Natural killer cell treated with Interleukin-12 subunit alpha and Interleukin-12 subunit beta and Interleukin-15 and Interleukin-18, amount 100 ng/mL, for 72 hours (primary cell): ENCODE data around the gene RBFOX2. TPM values are rescaled to one million over a fixed set of nuclear protein-coding genes. Genes with fewer than 3 reads are reported as not detected.
"Not testable (repeated sequence)": the region's sequence is repeated elsewhere in the genome, so short reads cannot be mapped to it uniquely, and the experiment has no call there.

Experiments used
- ATAC-seq, 2 donors: fragments of 150-1000 bp; cut with Tn5 transposase in 1 of 2; sonication (Bioruptor Pico), chemical (Tn5 transposase) in 1 of 2; 2 replicates each; pipeline ENCODE4 v1.10.0; 2021
- DNase-seq: peaks from one replicate; pipeline ENCODE4 v3.0.0; 2022; ENCODE audit warnings: low spot score
- H3K27ac Mint-ChIP-seq, 2 donors: 1 replicate in 1 of 2; 2 replicates in 1 of 2; pipeline ENCODE4 v1.8.0; 2022; ENCODE audit warnings: mixed read lengths in 2 of 2, mild to moderate bottlenecking in 1 of 2, moderate library complexity in 1 of 2
- H3K27me3 Mint-ChIP-seq, 2 donors: 1 replicate in 1 of 2; 2 replicates in 1 of 2; pipeline ENCODE4 v1.8.0; 2022; ENCODE audit warnings: mixed read lengths in 2 of 2
- H3K36me3 Mint-ChIP-seq: one replicate; pipeline ENCODE4 v1.8.0; 2022; ENCODE audit warnings: mixed read lengths
- H3K4me1 Mint-ChIP-seq, 2 donors: 1 replicate in 1 of 2; 2 replicates in 1 of 2; pipeline ENCODE4 v1.8.0; 2022; ENCODE audit warnings: low read depth in 2 of 2, mixed read lengths in 2 of 2, mild to moderate bottlenecking in 1 of 2
- H3K4me3 Mint-ChIP-seq: one replicate; pipeline ENCODE4 v1.8.0; 2022; ENCODE audit warnings: mixed read lengths
- H3K9me3 Mint-ChIP-seq: 2 replicates; pipeline ENCODE4 v1.8.0; 2022; ENCODE audit warnings: mixed read lengths
- total RNA-seq, 2 donors: library from RNA; stranded (reverse); gene quantifications; one replicate each; pipeline ENCODE4 v1.2.3, GENCODE V29; 2022

The RBFOX2 gene
- total RNA-seq, 2 donors from 2014 or later, result 0.71 to 1.8 TPM

GRCh38 chr22:35739931-35740380, 288.7 kb downstream of the RBFOX2 start:
- H3K27ac Mint-ChIP-seq, result peak overlapping the region in 1 of 2 donors; percentile 17

DNA sequence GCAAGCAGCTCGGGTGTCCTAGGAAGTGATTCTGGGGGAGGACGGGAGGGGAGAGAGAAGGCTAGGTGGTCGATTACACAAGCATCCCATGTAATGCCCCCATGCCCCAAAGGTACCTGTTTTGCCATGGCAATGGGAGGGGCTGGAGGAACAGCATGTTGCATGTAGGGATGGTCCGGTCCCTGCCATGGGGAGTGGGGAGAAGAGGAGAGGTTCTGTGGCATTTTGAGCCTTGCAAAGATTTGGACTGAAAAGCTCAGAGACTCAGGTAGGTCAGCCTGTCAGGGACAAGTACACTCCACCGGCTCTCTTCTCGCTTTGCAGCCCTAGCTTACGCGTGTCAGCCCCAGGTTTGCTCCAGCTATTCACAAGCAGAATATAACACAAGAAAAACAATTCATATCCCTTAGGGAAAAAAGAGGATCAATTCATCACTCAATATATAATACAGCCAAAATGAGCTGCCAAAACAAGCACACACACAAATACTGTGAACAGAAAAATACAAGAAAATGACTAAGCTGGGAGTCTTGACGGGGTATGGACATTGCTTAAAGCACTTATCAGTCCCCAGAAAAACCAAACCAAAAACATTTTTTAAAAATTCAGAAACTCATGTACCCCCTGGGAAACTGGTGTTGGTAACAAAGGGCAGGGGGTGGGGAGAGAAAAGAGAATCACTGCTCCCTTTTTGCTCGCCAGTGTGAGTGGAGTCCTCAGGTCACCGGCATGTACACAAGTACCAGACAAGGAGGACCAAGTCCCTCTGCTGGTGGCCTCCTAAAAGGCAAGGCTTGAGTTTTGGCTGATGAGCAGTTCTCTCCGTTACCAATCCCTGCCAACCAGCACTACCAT, 289.3 kb downstream of the RBFOX2 start:
- ATAC-seq, result no peak
- no peak for DNase-seq
- Mint-ChIP-seq H3K36me3 (no peaks in the 10 kb centered on the region), H3K4me1 (no peaks in the 10 kb centered on the region), H3K9me3 (no peaks in the 10 kb centered on the region), H3K4me3 (no peak overlapping the region), H3K27ac (peak overlapping the region in 1 of 2 donors; percentile 17), H3K27me3 (peaks cover 5 to 8% of the 10 kb centered on the region in 2 donors)

More at GRCh38 chr22:35739931-35740380, 288.7 kb downstream of the RBFOX2 start:
- H3K27me3 Mint-ChIP-seq, result peaks cover 5 to 8% of the 10 kb centered on the region in 2 donors
- ATAC-seq (no peak), DNase-seq (no peak)
- no peaks in the 10 kb centered on the region for H3K36me3 Mint-ChIP-seq
- H3K4me1 Mint-ChIP-seq, result no peaks in the 10 kb centered on the region
- H3K4me3 Mint-ChIP-seq, result no peak overlapping the region
- H3K9me3 Mint-ChIP-seq, result no peaks in the 10 kb centered on the region

- DNase-seq, H3K4me3 Mint-ChIP-seq, ATAC-seq, H3K27ac Mint-ChIP-seq, H3K27me3 Mint-ChIP-seq, H3K9me3 Mint-ChIP-seq, H3K4me1 Mint-ChIP-seq, H3K36me3 Mint-ChIP-seq: not testable (repeated sequence)
Observed at GRCh38 chr22:35737886-35738285, 290.7 kb downstream of the RBFOX2 start.

DNA sequence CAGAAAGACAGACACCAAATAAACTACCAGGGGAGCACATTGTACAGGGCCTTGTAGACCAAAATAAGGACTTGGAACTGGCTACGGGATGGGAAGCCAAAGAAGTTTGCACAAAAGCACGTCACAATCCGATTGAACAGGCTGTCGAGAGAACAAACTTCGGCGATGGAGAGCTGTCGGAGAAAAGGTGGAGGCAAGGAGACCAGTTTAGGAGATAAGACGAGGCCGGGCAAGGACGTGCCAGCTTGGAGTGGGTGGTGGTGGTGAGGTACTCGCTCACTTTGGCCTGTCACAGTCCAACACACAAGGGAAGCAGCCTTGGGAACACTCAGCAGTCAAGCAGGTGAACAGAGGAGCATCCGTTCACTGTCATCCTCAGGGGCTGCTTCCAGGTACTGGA, 291.9 kb downstream of the RBFOX2 start:
- H3K9me3 Mint-ChIP-seq, result no peaks in the 10 kb centered on the region
- ATAC-seq, result no peak
- no peak for DNase-seq
- no peaks in the 10 kb centered on the region for H3K4me1 Mint-ChIP-seq
- H3K27me3 Mint-ChIP-seq, result peaks cover 10 to 15% of the 10 kb centered on the region in 2 donors
- H3K36me3 Mint-ChIP-seq, result no peaks in the 10 kb centered on the region
- H3K4me3 Mint-ChIP-seq, result no peak overlapping the region
- peak overlapping the region in 1 of 2 donors; percentile 10 for H3K27ac Mint-ChIP-seq

DNA sequence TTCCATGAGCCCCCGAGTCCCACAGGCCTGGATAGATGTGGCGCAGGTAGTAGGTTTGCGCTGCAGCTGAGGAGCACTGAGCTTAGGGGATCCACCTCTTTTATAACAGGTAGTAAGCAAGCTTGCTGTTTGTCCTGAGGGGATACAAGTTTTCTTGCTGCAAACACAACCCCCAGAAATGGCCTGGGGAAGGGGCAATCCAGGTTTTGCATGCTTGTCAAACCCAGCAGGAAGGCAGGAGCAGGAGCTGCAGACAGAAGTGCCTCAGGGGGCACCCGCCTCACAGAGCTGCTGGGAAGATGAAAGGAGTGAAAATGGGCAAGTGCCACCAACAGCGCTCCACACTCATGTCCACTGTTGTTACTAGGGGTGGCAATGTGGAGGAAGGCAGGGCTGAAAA, 292.5 kb downstream of the RBFOX2 start:
- H3K4me1 Mint-ChIP-seq, result no peaks in the 10 kb centered on the region
- DNase-seq, result no peak
- H3K27me3 Mint-ChIP-seq, result peaks cover 14 to 20% of the 10 kb centered on the region in 2 donors
- no peak overlapping the region for H3K4me3 Mint-ChIP-seq
- peak overlapping the region in 1 of 2 donors; percentile 10 for H3K27ac Mint-ChIP-seq
- no peaks in the 10 kb centered on the region for H3K36me3 Mint-ChIP-seq
- H3K9me3 Mint-ChIP-seq, result no peaks in the 10 kb centered on the region
- ATAC-seq, result no peak

DNA sequence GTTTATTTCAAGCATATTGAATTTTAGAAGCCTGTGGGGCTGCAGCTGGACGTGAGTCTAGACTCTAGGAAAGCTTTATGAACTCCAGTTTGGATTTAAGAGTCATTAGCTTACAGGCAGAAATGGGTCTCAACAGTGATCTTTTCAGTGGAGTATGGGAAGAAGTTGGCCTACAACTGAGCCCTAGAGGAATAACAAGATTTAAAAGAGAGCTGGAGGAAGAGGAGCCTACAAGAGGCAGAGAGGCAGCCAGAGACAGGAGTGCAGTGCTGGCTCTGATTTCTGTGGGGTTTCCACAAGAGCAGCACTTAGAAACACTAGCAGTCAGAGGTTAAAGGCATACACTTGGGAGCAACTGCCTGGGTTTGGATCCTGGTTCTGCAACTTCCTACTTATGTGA, 293.1 kb downstream of the RBFOX2 start:
- H3K36me3 Mint-ChIP-seq, result no peaks in the 10 kb centered on the region
- DNase-seq, result no peak
- no peaks in the 10 kb centered on the region for H3K9me3 Mint-ChIP-seq
- no peak for ATAC-seq
- H3K27ac Mint-ChIP-seq, result no peak overlapping the region
- H3K4me1 Mint-ChIP-seq, result no peaks in the 10 kb centered on the region
- peaks cover 16 to 24% of the 10 kb centered on the region in 2 donors for H3K27me3 Mint-ChIP-seq
- H3K4me3 Mint-ChIP-seq, result no peak overlapping the region

- H3K4me3 Mint-ChIP-seq, result no peak overlapping the region
Observed at GRCh38 chr22:35734517-35734827, 294.2 kb downstream of the RBFOX2 start.

GRCh38 chr22:35733791-35734516, 294.7 kb downstream of the RBFOX2 start:
- ATAC-seq (no peak), DNase-seq (no peak)
- Mint-ChIP-seq H3K27ac (no peak overlapping the region), H3K27me3 (peaks cover 15 to 24% of the 10 kb centered on the region in 2 donors), H3K9me3 (no peaks in the 10 kb centered on the region), H3K4me3 (no peak overlapping the region), H3K36me3 (no peaks in the 10 kb centered on the region), H3K4me1 (no peaks in the 10 kb centered on the region)

More at GRCh38 chr22:35734517-35734827, 294.2 kb downstream of the RBFOX2 start:
- no peak overlapping the region for H3K27ac Mint-ChIP-seq
- H3K9me3 Mint-ChIP-seq, result no peaks in the 10 kb centered on the region
- H3K4me1 Mint-ChIP-seq, result no peaks in the 10 kb centered on the region
- H3K36me3 Mint-ChIP-seq, result no peaks in the 10 kb centered on the region
- peaks cover 15 to 24% of the 10 kb centered on the region in 2 donors for H3K27me3 Mint-ChIP-seq
- DNase-seq (no peak), ATAC-seq (no peak)

DNA sequence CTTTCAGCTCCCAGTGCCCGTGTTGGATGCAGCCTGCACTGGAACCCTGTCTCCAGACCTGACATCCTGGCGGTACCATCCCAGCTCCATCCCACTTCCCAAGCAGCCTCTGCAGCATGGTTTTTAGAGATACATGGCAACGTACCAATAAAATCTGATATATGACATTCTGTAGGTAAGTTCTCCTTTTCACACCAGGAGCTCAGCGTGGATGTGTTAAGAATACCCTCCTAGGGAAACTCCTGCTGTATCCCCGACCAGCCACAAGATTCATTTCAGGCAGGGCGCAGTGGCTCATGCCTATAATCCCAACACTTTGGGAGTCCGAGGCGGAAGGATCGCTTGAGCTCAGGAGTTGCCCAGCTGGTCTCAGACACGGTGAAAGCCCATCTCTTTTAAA, 295.6 kb downstream of the RBFOX2 start:
- ATAC-seq (no peak), DNase-seq (no peak)
- Mint-ChIP-seq H3K9me3 (no peaks in the 10 kb centered on the region), H3K4me3 (no peak overlapping the region), H3K36me3 (no peaks in the 10 kb centered on the region), H3K27ac (no peak overlapping the region), H3K4me1 (no peaks in the 10 kb centered on the region), H3K27me3 (peaks cover 15 to 24% of the 10 kb centered on the region in 2 donors)

DNA sequence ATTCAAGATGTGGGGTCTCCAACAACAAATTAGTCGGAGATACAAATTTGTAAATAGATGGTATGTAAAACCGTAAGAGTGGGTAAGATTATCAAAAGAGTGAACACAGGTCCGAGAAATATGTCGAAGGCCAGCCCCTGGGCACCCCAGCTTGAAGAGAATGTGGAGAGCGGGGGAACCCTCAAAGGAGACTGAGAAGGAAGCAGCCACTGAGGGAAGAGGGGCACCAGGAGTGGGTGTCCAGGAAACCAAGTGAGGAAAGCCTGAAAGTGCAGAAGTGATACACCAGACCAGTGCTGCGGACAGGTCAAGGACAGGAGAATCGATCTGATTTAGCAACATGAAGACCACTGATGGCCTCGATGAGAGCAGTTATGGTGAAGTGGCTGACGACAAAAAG, 296.5 kb downstream of the RBFOX2 start:
- no peaks in the 10 kb centered on the region for H3K4me1 Mint-ChIP-seq
- no peaks in the 10 kb centered on the region for H3K9me3 Mint-ChIP-seq
- no peak overlapping the region for H3K4me3 Mint-ChIP-seq
- peaks cover 15 to 17% of the 10 kb centered on the region in 2 donors for H3K27me3 Mint-ChIP-seq
- ATAC-seq (no peak), DNase-seq (no peak)
- no peak overlapping the region for H3K27ac Mint-ChIP-seq
- H3K36me3 Mint-ChIP-seq, result no peaks in the 10 kb centered on the region

- no peaks in the 10 kb centered on the region for H3K9me3 Mint-ChIP-seq
- no peak overlapping the region for H3K4me3 Mint-ChIP-seq
- no peaks in the 10 kb centered on the region for H3K36me3 Mint-ChIP-seq
- DNase-seq (no peak), ATAC-seq (no peak)
- no peak overlapping the region for H3K27ac Mint-ChIP-seq
- peaks cover 12 to 17% of the 10 kb centered on the region in 2 donors for H3K27me3 Mint-ChIP-seq
- H3K4me1 Mint-ChIP-seq, result peaks cover 0 to 3% of the 10 kb centered on the region in 2 donors
Observed at GRCh38 chr22:35731321-35731720, 297.3 kb downstream of the RBFOX2 start.

- no peak overlapping the region for H3K4me3 Mint-ChIP-seq
- ATAC-seq (no peak), DNase-seq (no peak)
- H3K27ac Mint-ChIP-seq, result no peak overlapping the region
- H3K9me3 Mint-ChIP-seq, result no peaks in the 10 kb centered on the region
- no peaks in the 10 kb centered on the region for H3K36me3 Mint-ChIP-seq
- H3K27me3 Mint-ChIP-seq, result peaks cover 12 to 17% of the 10 kb centered on the region in 2 donors
- H3K4me1 Mint-ChIP-seq, result peaks cover 0 to 3% of the 10 kb centered on the region in 2 donors
Observed at GRCh38 chr22:35729309-35729698, 299.3 kb downstream of the RBFOX2 start.

GRCh38 chr22:35728639-35729308, 299.9 kb downstream of the RBFOX2 start:
- no peaks in the 10 kb centered on the region for H3K36me3 Mint-ChIP-seq
- H3K27ac Mint-ChIP-seq, result no peak overlapping the region

DNA sequence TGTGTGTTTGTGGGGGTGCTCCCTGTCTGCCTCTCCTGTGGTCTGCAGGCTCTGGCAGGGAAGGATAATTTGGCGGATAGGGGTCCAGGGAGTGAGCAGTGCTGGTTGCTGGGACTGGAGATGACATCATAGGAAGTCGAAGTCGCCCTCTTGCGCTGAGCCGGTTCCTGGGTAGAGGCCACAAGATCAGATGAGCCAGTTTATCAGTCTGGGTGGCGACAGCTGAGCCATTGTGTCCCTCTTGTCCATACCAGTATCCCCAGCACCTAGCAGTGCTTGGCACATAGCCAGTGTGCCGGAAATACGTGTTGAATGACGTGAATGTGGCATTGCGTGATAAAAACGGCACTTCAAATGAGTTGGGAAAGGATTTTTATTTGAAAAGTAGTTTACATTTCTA, 301.2 kb downstream of the RBFOX2 start:
- ATAC-seq (no peak), DNase-seq (no peak)
- Mint-ChIP-seq H3K4me3 (no peak overlapping the region), H3K27ac (no peak overlapping the region), H3K4me1 (peaks cover 0 to 3% of the 10 kb centered on the region in 2 donors), H3K27me3 (peaks cover 12 to 17% of the 10 kb centered on the region in 2 donors), H3K36me3 (no peaks in the 10 kb centered on the region), H3K9me3 (no peaks in the 10 kb centered on the region)

More at GRCh38 chr22:35728639-35729308, 299.9 kb downstream of the RBFOX2 start:
- peaks cover 0 to 3% of the 10 kb centered on the region in 2 donors for H3K4me1 Mint-ChIP-seq
- H3K4me3 Mint-ChIP-seq, result no peak overlapping the region
- H3K27me3 Mint-ChIP-seq, result peaks cover 12 to 17% of the 10 kb centered on the region in 2 donors
- no peaks in the 10 kb centered on the region for H3K9me3 Mint-ChIP-seq
- no peak for ATAC-seq
- DNase-seq, result no peak
